Measurements from ENCODE around the gene ANKS1A. TPM values are rescaled to one million over a fixed set of nuclear protein-coding genes. Genes with fewer than 3 reads are reported as not detected.

ANKS1A gene
- polyA plus RNA-seq, 1 donor: 42.0 TPM

- DNase-seq: no peak
Observed at GRCh38 chr6:34953061-34954025, 64.3 kb downstream of the ANKS1A start.

GRCh38 chr6:34955442-34955841, 66.4 kb downstream of the ANKS1A start:
- no peak for DNase-seq

GRCh38 chr6:34957231-34957783, 68.3 kb downstream of the ANKS1A start:
- DNase-seq: no peak

GRCh38 chr6:34958734-34959133, 69.7 kb downstream of the ANKS1A start:
- DNase-seq: no peak

GRCh38 chr6:34959224-34959623, 70.2 kb downstream of the ANKS1A start:
- no peak for DNase-seq

- no peak for DNase-seq
Observed at GRCh38 chr6:34961082-34961481, 72.0 kb downstream of the ANKS1A start.

- no peak for DNase-seq
Observed at GRCh38 chr6:34961574-34961973, 72.5 kb downstream of the ANKS1A start.

GRCh38 chr6:34964564-34964963, 75.5 kb downstream of the ANKS1A start:
- no peak for DNase-seq

- no peak for DNase-seq
Observed at GRCh38 chr6:34967461-34967860, 78.4 kb downstream of the ANKS1A start.

- DNase-seq: no peak
Observed at GRCh38 chr6:34969662-34970265, 80.7 kb downstream of the ANKS1A start.

GRCh38 chr6:34970488-34970887, 81.4 kb downstream of the ANKS1A start:
- no peak for DNase-seq

- DNase-seq: no peak
Observed at GRCh38 chr6:34970957-34971356, 81.9 kb downstream of the ANKS1A start.

GRCh38 chr6:34973547-34974248, 84.6 kb downstream of the ANKS1A start:
- no peak for DNase-seq

GRCh38 chr6:34974249-34974642, 85.2 kb downstream of the ANKS1A start:
- DNase-seq: no peak

GRCh38 chr6:34976239-34976638, 87.2 kb downstream of the ANKS1A start:
- no peak for DNase-seq

- DNase-seq: no peak
Observed at GRCh38 chr6:34979218-34979617, 90.2 kb downstream of the ANKS1A start.

GRCh38 chr6:34979994-34980393, 90.9 kb downstream of the ANKS1A start:
- DNase-seq: no peak

GRCh38 chr6:34981366-34981765, 92.3 kb downstream of the ANKS1A start:
- DNase-seq: no peak

- no peak for DNase-seq
Observed at GRCh38 chr6:34981951-34982350, 92.9 kb downstream of the ANKS1A start.

GRCh38 chr6:34982424-34982852, 93.4 kb downstream of the ANKS1A start:
- DNase-seq: no peak

GRCh38 chr6:34984416-34984815, 95.4 kb downstream of the ANKS1A start:
- DNase-seq: no peak

- DNase-seq: no peak
Observed at GRCh38 chr6:34985236-34985635, 96.2 kb downstream of the ANKS1A start.

GRCh38 chr6:34986845-34987246, 97.8 kb downstream of the ANKS1A start:
- DNase-seq: peak; percentile 85

Measured in left kidney (tissue), 2 donors.